ENCODE measurements around the gene EPHB1.

Gene EPHB1

GRCh38 chr3:135239615-135239884 is 444.5 kb downstream of the EPHB1 start:
- no peak overlapping the region for H3K4me2 ChIP-seq (ENCODE audit: low read length)
- H2AK5ac ChIP-seq (ENCODE audit: low read length), result no peak overlapping the region
- no peaks in the 10 kb centered on the region for H3K4me1 ChIP-seq (ENCODE audit: control insufficient read depth, low read depth, low read length)
- no peak for DNase-seq
- no peak overlapping the region for H4K5ac ChIP-seq (ENCODE audit: low read length)
- H2BK15ac ChIP-seq (replicated peaks; ENCODE audit: low read depth), result no peak overlapping the region
- H3K9ac ChIP-seq (ENCODE audit: low read length), result no peak overlapping the region
- H3K4ac ChIP-seq (ENCODE audit: low read depth, low read length), result no peak overlapping the region
- no peak overlapping the region for H3K18ac ChIP-seq (ENCODE audit: low read length)
- H3K27me3 ChIP-seq (ENCODE audit: insufficient read depth, low read length, poor library complexity), result no peaks in the 10 kb centered on the region
- H3K4me3 ChIP-seq (ENCODE audit: low read length), result no peak overlapping the region
- no peak overlapping the region for H4K8ac ChIP-seq (ENCODE audit: low read depth, low read length)
- H3K36me3 ChIP-seq (ENCODE audit: control insufficient read depth, insufficient read depth, low read length), result no peaks in the 10 kb centered on the region
- no peaks in the 10 kb centered on the region for H3K79me2 ChIP-seq (ENCODE audit: control insufficient read depth, insufficient read depth, low read length)
- no peak overlapping the region for H3K27ac ChIP-seq (ENCODE audit: low read depth, low read length)
- H2BK5ac ChIP-seq (ENCODE audit: low read length), result no peak overlapping the region
- no peaks in the 10 kb centered on the region for H3K79me1 ChIP-seq (ENCODE audit: low read length)
- no peak overlapping the region for H3K56ac ChIP-seq (ENCODE audit: low read length)
- H3K23ac ChIP-seq (ENCODE audit: low read length), result no peak overlapping the region
- H2BK120ac ChIP-seq (ENCODE audit: low read depth, low read length), result no peak overlapping the region
- WGBS (ENCODE audit: extremely low coverage, insufficient coverage, low lambda C conversion rate), result no CpG with 5 or more reads among the region's 1 CpG

GRCh38 chr3:135240426-135240825 is 445.4 kb downstream of the EPHB1 start:
- peak; percentile 65 for DNase-seq
- Histone ChIP-seq H3K4me2 (ENCODE audit: low read length) (no peak overlapping the region), H3K4ac (ENCODE audit: low read depth, low read length) (no peak overlapping the region)

GRCh38 chr3:135242285-135242684 is 447.2 kb downstream of the EPHB1 start:
- Histone ChIP-seq H2BK5ac (ENCODE audit: low read length) (no peak overlapping the region), H3K18ac (ENCODE audit: low read length) (no peak overlapping the region), H4K5ac (ENCODE audit: low read length) (no peak overlapping the region), H3K36me3 (ENCODE audit: control insufficient read depth, insufficient read depth, low read length) (no peaks in the 10 kb centered on the region), H2BK15ac (replicated peaks; ENCODE audit: low read depth) (no peak overlapping the region), H3K4ac (ENCODE audit: low read depth, low read length) (no peak overlapping the region), H3K9ac (ENCODE audit: low read length) (no peak overlapping the region), H2AK5ac (ENCODE audit: low read length) (no peak overlapping the region), H3K56ac (ENCODE audit: low read length) (no peak overlapping the region), H4K8ac (ENCODE audit: low read depth, low read length) (no peak overlapping the region), H3K27ac (ENCODE audit: low read depth, low read length) (no peak overlapping the region), H2BK120ac (ENCODE audit: low read depth, low read length) (no peak overlapping the region), H3K4me2 (ENCODE audit: low read length) (no peak overlapping the region), H3K79me2 (ENCODE audit: control insufficient read depth, insufficient read depth, low read length) (no peaks in the 10 kb centered on the region), H3K27me3 (ENCODE audit: insufficient read depth, low read length, poor library complexity) (no peaks in the 10 kb centered on the region), H3K79me1 (ENCODE audit: low read length) (no peaks in the 10 kb centered on the region), H3K23ac (ENCODE audit: low read length) (no peak overlapping the region), H3K4me1 (ENCODE audit: control insufficient read depth, low read depth, low read length) (no peaks in the 10 kb centered on the region), H3K4me3 (ENCODE audit: low read length) (no peak overlapping the region)
- no peak for DNase-seq
- WGBS (ENCODE audit: extremely low coverage, insufficient coverage, low lambda C conversion rate), result no CpG with 5 or more reads among the region's 2 CpGs

More at GRCh38 chr3:135240426-135240825, 445.4 kb downstream of the EPHB1 start:
- Histone ChIP-seq H3K79me2 (ENCODE audit: control insufficient read depth, insufficient read depth, low read length) (no peaks in the 10 kb centered on the region), H3K18ac (ENCODE audit: low read length) (no peak overlapping the region), H3K9ac (ENCODE audit: low read length) (no peak overlapping the region), H4K8ac (ENCODE audit: low read depth, low read length) (no peak overlapping the region), H4K5ac (ENCODE audit: low read length) (no peak overlapping the region), H3K4me3 (ENCODE audit: low read length) (no peak overlapping the region), H3K23ac (ENCODE audit: low read length) (no peak overlapping the region), H3K27me3 (ENCODE audit: insufficient read depth, low read length, poor library complexity) (no peaks in the 10 kb centered on the region), H3K4me1 (ENCODE audit: control insufficient read depth, low read depth, low read length) (no peaks in the 10 kb centered on the region), H3K27ac (ENCODE audit: low read depth, low read length) (no peak overlapping the region), H2BK120ac (ENCODE audit: low read depth, low read length) (no peak overlapping the region), H2BK5ac (ENCODE audit: low read length) (no peak overlapping the region), H2BK15ac (replicated peaks; ENCODE audit: low read depth) (no peak overlapping the region), H2AK5ac (ENCODE audit: low read length) (no peak overlapping the region), H3K56ac (ENCODE audit: low read length) (no peak overlapping the region), H3K79me1 (ENCODE audit: low read length) (no peaks in the 10 kb centered on the region), H3K36me3 (ENCODE audit: control insufficient read depth, insufficient read depth, low read length) (no peaks in the 10 kb centered on the region)

- Histone ChIP-seq H3K18ac (ENCODE audit: low read length) (no peak overlapping the region), H2BK15ac (replicated peaks; ENCODE audit: low read depth) (no peak overlapping the region), H3K23ac (ENCODE audit: low read length) (no peak overlapping the region), H3K9ac (ENCODE audit: low read length) (no peak overlapping the region), H3K79me1 (ENCODE audit: low read length) (no peaks in the 10 kb centered on the region), H3K4me3 (ENCODE audit: low read length) (no peak overlapping the region), H3K4me2 (ENCODE audit: low read length) (no peak overlapping the region), H3K27me3 (ENCODE audit: insufficient read depth, low read length, poor library complexity) (no peaks in the 10 kb centered on the region), H3K36me3 (ENCODE audit: control insufficient read depth, insufficient read depth, low read length) (no peaks in the 10 kb centered on the region), H2BK5ac (ENCODE audit: low read length) (no peak overlapping the region), H3K4ac (ENCODE audit: low read depth, low read length) (no peak overlapping the region), H3K79me2 (ENCODE audit: control insufficient read depth, insufficient read depth, low read length) (no peaks in the 10 kb centered on the region), H2AK5ac (ENCODE audit: low read length) (no peak overlapping the region), H4K8ac (ENCODE audit: low read depth, low read length) (no peak overlapping the region), H4K5ac (ENCODE audit: low read length) (no peak overlapping the region), H3K4me1 (ENCODE audit: control insufficient read depth, low read depth, low read length) (no peaks in the 10 kb centered on the region), H3K56ac (ENCODE audit: low read length) (no peak overlapping the region), H3K27ac (ENCODE audit: low read depth, low read length) (no peak overlapping the region), H2BK120ac (ENCODE audit: low read depth, low read length) (no peak overlapping the region)
- DNase-seq, result no peak
- WGBS (ENCODE audit: extremely low coverage, insufficient coverage, low lambda C conversion rate), result no CpG with 5 or more reads among the region's 3 CpGs
These were observed 448.6 kb downstream of the EPHB1 start for GRCh38 chr3:135243616-135244015.

- no peak overlapping the region for H3K4ac ChIP-seq (ENCODE audit: low read depth, low read length)
- no peak overlapping the region for H3K4me2 ChIP-seq (ENCODE audit: low read length)
- no peak for DNase-seq
- no peaks in the 10 kb centered on the region for H3K79me1 ChIP-seq (ENCODE audit: low read length)
- H4K8ac ChIP-seq (ENCODE audit: low read depth, low read length), result no peak overlapping the region
- no peak overlapping the region for H2BK15ac ChIP-seq (replicated peaks; ENCODE audit: low read depth)
- H3K27me3 ChIP-seq (ENCODE audit: insufficient read depth, low read length, poor library complexity), result no peaks in the 10 kb centered on the region
- H3K56ac ChIP-seq (ENCODE audit: low read length), result no peak overlapping the region
- no peak overlapping the region for H3K23ac ChIP-seq (ENCODE audit: low read length)
- no peaks in the 10 kb centered on the region for H3K4me1 ChIP-seq (ENCODE audit: control insufficient read depth, low read depth, low read length)
- no peak overlapping the region for H3K18ac ChIP-seq (ENCODE audit: low read length)
- H4K5ac ChIP-seq (ENCODE audit: low read length), result no peak overlapping the region
- no CpG with 5 or more reads among the region's 1 CpG for WGBS (ENCODE audit: extremely low coverage, insufficient coverage, low lambda C conversion rate)
- H3K27ac ChIP-seq (ENCODE audit: low read depth, low read length), result no peak overlapping the region
- no peaks in the 10 kb centered on the region for H3K36me3 ChIP-seq (ENCODE audit: control insufficient read depth, insufficient read depth, low read length)
- H2AK5ac ChIP-seq (ENCODE audit: low read length), result no peak overlapping the region
- no peak overlapping the region for H3K9ac ChIP-seq (ENCODE audit: low read length)
- no peak overlapping the region for H2BK120ac ChIP-seq (ENCODE audit: low read depth, low read length)
- no peaks in the 10 kb centered on the region for H3K79me2 ChIP-seq (ENCODE audit: control insufficient read depth, insufficient read depth, low read length)
- no peak overlapping the region for H3K4me3 ChIP-seq (ENCODE audit: low read length)
- H2BK5ac ChIP-seq (ENCODE audit: low read length), result no peak overlapping the region
These were observed 451.0 kb downstream of the EPHB1 start for GRCh38 chr3:135246027-135246426.

GRCh38 chr3:135248213-135248612 is 453.2 kb downstream of the EPHB1 start:
- Histone ChIP-seq H3K56ac (ENCODE audit: low read length) (no peak overlapping the region), H2BK120ac (ENCODE audit: low read depth, low read length) (no peak overlapping the region), H3K4me3 (ENCODE audit: low read length) (no peak overlapping the region), H3K79me1 (ENCODE audit: low read length) (no peaks in the 10 kb centered on the region), H3K4ac (ENCODE audit: low read depth, low read length) (no peak overlapping the region), H3K18ac (ENCODE audit: low read length) (no peak overlapping the region), H2BK15ac (replicated peaks; ENCODE audit: low read depth) (no peak overlapping the region), H3K79me2 (ENCODE audit: control insufficient read depth, insufficient read depth, low read length) (no peaks in the 10 kb centered on the region), H3K9ac (ENCODE audit: low read length) (no peak overlapping the region), H3K4me1 (ENCODE audit: control insufficient read depth, low read depth, low read length) (no peaks in the 10 kb centered on the region), H2AK5ac (ENCODE audit: low read length) (no peak overlapping the region), H3K27ac (ENCODE audit: low read depth, low read length) (no peak overlapping the region), H4K8ac (ENCODE audit: low read depth, low read length) (no peak overlapping the region), H3K27me3 (ENCODE audit: insufficient read depth, low read length, poor library complexity) (no peaks in the 10 kb centered on the region), H3K4me2 (ENCODE audit: low read length) (no peak overlapping the region), H3K36me3 (ENCODE audit: control insufficient read depth, insufficient read depth, low read length) (no peaks in the 10 kb centered on the region), H3K23ac (ENCODE audit: low read length) (no peak overlapping the region), H4K5ac (ENCODE audit: low read length) (no peak overlapping the region), H2BK5ac (ENCODE audit: low read length) (no peak overlapping the region)
- WGBS (ENCODE audit: extremely low coverage, insufficient coverage, low lambda C conversion rate), result no CpG with 5 or more reads among the region's 12 CpGs
- no peak for DNase-seq

Measured in mesendoderm (in vitro differentiated cells).